ENCODE data around the gene NR5A2.

The NR5A2 gene

DNA sequence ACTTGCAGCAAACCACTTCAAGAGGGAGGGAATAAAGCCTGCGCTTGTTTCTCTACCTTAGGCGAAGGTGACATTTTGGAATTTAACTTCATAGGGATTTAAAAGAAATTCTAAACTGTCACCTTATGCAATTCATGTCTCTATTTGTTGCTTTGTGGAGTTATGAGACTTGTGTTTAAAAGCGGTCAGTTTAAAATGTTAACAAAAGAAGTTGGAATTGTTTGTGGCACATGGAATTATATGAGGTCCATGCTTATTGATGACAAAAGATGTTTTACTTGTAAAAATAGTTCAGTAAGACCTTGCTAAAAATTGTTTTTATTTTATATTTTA, 15.8 kb downstream of the NR5A2 start:
- in situ Hi-C loops (cut with HindIII; ENCODE audit: low pct_ligation_motif_present, low sequenced_read_pairs), result loop anchor here (25.0 kb wide), 1 partner anchor 356 kb away; no protein-coding TSS in a partner anchor
- Histone ChIP-seq H3K4me3 (ENCODE audit: low read depth, low read length) (no peak overlapping the region), H3K36me3 (replicated peaks) (no peaks in the 10 kb centered on the region), H3K27me3 (replicated peaks) (peaks cover 62% of the 10 kb centered on the region), H3K27ac (no peak overlapping the region)
- no peak for DNase-seq
- TF ChIP-seq, protein P1, sequence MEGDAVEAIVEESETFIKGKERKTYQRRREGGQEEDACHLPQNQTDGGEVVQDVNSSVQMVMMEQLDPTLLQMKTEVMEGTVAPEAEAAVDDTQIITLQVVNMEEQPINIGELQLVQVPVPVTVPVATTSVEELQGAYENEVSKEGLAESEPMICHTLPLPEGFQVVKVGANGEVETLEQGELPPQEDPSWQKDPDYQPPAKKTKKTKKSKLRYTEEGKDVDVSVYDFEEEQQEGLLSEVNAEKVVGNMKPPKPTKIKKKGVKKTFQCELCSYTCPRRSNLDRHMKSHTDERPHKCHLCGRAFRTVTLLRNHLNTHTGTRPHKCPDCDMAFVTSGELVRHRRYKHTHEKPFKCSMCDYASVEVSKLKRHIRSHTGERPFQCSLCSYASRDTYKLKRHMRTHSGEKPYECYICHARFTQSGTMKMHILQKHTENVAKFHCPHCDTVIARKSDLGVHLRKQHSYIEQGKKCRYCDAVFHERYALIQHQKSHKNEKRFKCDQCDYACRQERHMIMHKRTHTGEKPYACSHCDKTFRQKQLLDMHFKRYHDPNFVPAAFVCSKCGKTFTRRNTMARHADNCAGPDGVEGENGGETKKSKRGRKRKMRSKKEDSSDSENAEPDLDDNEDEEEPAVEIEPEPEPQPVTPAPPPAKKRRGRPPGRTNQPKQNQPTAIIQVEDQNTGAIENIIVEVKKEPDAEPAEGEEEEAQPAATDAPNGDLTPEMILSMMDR (IDR thresholded peaks at IDR 0.05; ENCODE audit: low read depth, low read length, missing control alignments), result no peak

DNA sequence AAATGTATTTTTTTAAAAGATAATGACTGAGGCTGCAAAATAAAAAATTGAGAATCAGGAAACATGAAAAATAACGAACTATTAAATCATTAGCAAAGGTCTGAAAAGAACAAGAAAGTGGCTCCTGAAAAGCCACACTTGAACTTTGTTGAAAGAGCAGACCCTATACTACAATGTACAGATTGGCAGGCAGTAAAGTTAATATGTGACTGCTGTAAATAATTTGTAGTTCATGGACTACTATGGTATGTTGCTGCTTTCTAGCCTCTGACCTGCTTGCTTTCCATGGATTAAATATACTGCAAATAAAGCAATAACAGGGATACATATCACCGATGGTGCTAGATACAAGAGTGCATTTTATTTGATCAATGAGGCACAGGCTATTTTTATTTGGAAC, 18.6 kb downstream of the NR5A2 start:
- no peaks in the 10 kb centered on the region for H3K36me3 ChIP-seq (replicated peaks)
- H3K27me3 ChIP-seq (replicated peaks), result peaks cover 36% of the 10 kb centered on the region
- in situ Hi-C loops (cut with HindIII; ENCODE audit: low pct_ligation_motif_present, low sequenced_read_pairs), result loop anchor here (25.0 kb wide), 1 partner anchor 359 kb away; no protein-coding TSS in a partner anchor
- H3K27ac ChIP-seq, result no peak overlapping the region
- TF ChIP-seq, protein P1 (IDR thresholded peaks at IDR 0.05; ENCODE audit: low read depth, low read length, missing control alignments), result no peak
- DNase-seq, result no peak
- no peak overlapping the region for H3K4me3 ChIP-seq (ENCODE audit: low read depth, low read length)

DNA sequence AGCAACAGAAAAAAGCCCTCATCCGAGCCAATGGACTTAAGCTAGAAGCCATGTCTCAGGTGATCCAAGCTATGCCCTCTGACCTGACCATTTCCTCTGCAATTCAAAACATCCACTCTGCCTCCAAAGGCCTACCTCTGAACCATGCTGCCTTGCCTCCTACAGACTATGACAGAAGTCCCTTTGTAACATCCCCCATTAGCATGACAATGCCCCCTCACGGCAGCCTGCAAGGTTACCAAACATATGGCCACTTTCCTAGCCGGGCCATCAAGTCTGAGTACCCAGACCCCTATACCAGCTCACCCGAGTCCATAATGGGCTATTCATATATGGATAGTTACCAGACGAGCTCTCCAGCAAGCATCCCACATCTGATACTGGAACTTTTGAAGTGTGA, 20.7 kb downstream of the NR5A2 start:
- Histone ChIP-seq H3K27ac (no peak overlapping the region), H3K4me3 (ENCODE audit: low read depth, low read length) (no peak overlapping the region), H3K36me3 (replicated peaks) (no peaks in the 10 kb centered on the region), H3K27me3 (replicated peaks) (peaks cover 15% of the 10 kb centered on the region)
- no peak for DNase-seq
- in situ Hi-C loops (cut with HindIII; ENCODE audit: low pct_ligation_motif_present, low sequenced_read_pairs), result loop anchor here (25.0 kb wide), 1 partner anchor 361 kb away; no protein-coding TSS in a partner anchor
- TF ChIP-seq, protein P1 (IDR thresholded peaks at IDR 0.05; ENCODE audit: low read depth, low read length, missing control alignments), result no peak

DNA sequence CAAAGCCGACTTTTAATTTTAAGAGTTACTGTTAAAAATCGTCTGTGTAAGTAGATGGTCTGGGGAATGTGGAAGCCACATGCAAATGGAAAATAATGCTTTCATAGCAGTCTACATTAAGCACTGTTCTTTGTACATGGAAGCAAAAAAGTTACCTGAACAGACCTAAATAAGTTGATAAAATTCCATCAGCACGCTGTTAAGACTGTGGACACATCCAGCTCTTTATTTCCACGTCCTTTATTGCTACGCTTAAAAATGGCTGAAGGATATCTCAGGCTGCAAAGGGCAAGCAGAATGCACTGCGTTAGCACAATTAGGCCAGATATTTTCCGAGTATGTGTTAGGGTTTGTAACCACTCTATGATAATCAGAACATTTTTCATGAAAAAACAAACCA, 22.3 kb downstream of the NR5A2 start:
- H3K4me3 ChIP-seq (ENCODE audit: low read depth, low read length), result no peak overlapping the region
- H3K27ac ChIP-seq, result no peak overlapping the region
- peaks cover 8% of the 10 kb centered on the region for H3K27me3 ChIP-seq (replicated peaks)
- no peak for DNase-seq
- H3K36me3 ChIP-seq (replicated peaks), result no peaks in the 10 kb centered on the region
- in situ Hi-C loops (cut with HindIII; ENCODE audit: low pct_ligation_motif_present, low sequenced_read_pairs), result loop anchor here (25.0 kb wide), 1 partner anchor 363 kb away; no protein-coding TSS in a partner anchor
- TF ChIP-seq, protein P1 (IDR thresholded peaks at IDR 0.05; ENCODE audit: low read depth, low read length, missing control alignments), result no peak

GRCh38 chr1:200051620-200052019, 24.1 kb downstream of the NR5A2 start:
- peaks cover 2% of the 10 kb centered on the region for H3K27me3 ChIP-seq (replicated peaks)
- H3K4me3 ChIP-seq (ENCODE audit: low read depth, low read length), result no peak overlapping the region
- no peak for DNase-seq
- in situ Hi-C loops (cut with HindIII; ENCODE audit: low pct_ligation_motif_present, low sequenced_read_pairs), result no loop called here
- H3K27ac ChIP-seq, result no peak overlapping the region
- no peaks in the 10 kb centered on the region for H3K36me3 ChIP-seq (replicated peaks)
- TF ChIP-seq, protein P1 (IDR thresholded peaks at IDR 0.05; ENCODE audit: low read depth, low read length, missing control alignments), result no peak

GRCh38 chr1:200053091-200053490, 25.6 kb downstream of the NR5A2 start:
- no peak for DNase-seq
- Histone ChIP-seq H3K27me3 (replicated peaks) (peaks cover 2% of the 10 kb centered on the region), H3K36me3 (replicated peaks) (no peaks in the 10 kb centered on the region), H3K27ac (no peak overlapping the region), H3K4me3 (ENCODE audit: low read depth, low read length) (no peak overlapping the region)
- in situ Hi-C loops (cut with HindIII; ENCODE audit: low pct_ligation_motif_present, low sequenced_read_pairs), result no loop called here
- TF ChIP-seq, protein P1 (IDR thresholded peaks at IDR 0.05; ENCODE audit: low read depth, low read length, missing control alignments), result no peak
